IMR-90 (cell line): ENCODE measurements around the gene RIC3. TPM values are rescaled to one million over a fixed set of nuclear protein-coding genes. Genes with fewer than 3 reads are reported as not detected.
A peak's percentile ranks its signal among the peaks of the same experiment; 100 is the strongest.

Experiments
- ATAC-seq: fragments of 200-7000 bp; cut with Tn5 transposase; 2 replicates; pipeline ENCODE4 v1.9.1; 2020; ENCODE audit warnings: low read depth, mild to moderate bottlenecking, moderate library complexity
- BruUV-seq: library from RNA; stranded (reverse); fragments of 400-500 nt; replicated peaks from 2 replicates; lab custom pipeline; 2021; lab: Mats Ljungman, UMichigan
- CTCF ChIA-PET: fragments of 300-600 bp; formaldehyde crosslinking; extraction: SDS; loops from one replicate; lab custom pipeline; 2021; ENCODE audit warnings: antibody characterized with exemption; lab: Yijun Ruan, JAX
- POLR2A ChIA-PET: fragments of 300-600 bp; sonication (Branson Sonifier 250); formaldehyde crosslinking; loops from one replicate; lab custom pipeline; 2022; ENCODE audit warnings: antibody characterized with exemption; ENCODE audit not compliant: unreplicated experiment; lab: Charles Lee
- DNase-seq: peaks from one replicate; pipeline ENCODE4 v3.0.0; 2013
- H2AFZ ChIP-seq: replicated peaks from 2 replicates; pipeline ENCODE3; 2013; ENCODE audit warnings: low read length, mild to moderate bottlenecking; ENCODE audit not compliant: poor library complexity
- H2AK5ac ChIP-seq: 2 replicates; pipeline ENCODE4 v1.6.1; 2013; ENCODE audit warnings: low read depth, low read length, inconsistent platforms
- H2AK9ac ChIP-seq: replicated peaks from 2 replicates; pipeline ENCODE3; 2013; ENCODE audit warnings: mild to moderate bottlenecking, low read depth, low read length, moderate library complexity; ENCODE audit not compliant: poor library complexity
- H2BK120ac ChIP-seq: 2 replicates; pipeline ENCODE4 v1.6.1; 2013; ENCODE audit warnings: low read depth, low read length, inconsistent platforms
- H2BK15ac ChIP-seq: 3 replicates; pipeline ENCODE4 v1.6.1; 2013; ENCODE audit warnings: low read depth, low read length, inconsistent platforms
- H2BK20ac ChIP-seq: 2 replicates; pipeline ENCODE4 v1.6.1; 2013; ENCODE audit warnings: low read depth, mild to moderate bottlenecking, inconsistent platforms, low read length, moderate library complexity
- H2BK5ac ChIP-seq: 2 replicates; pipeline ENCODE4 v1.6.1; 2013; ENCODE audit warnings: mild to moderate bottlenecking, low read depth, low read length, inconsistent platforms; ENCODE audit not compliant: poor library complexity, severe bottlenecking
- H3K14ac ChIP-seq: replicated peaks from 2 replicates; pipeline ENCODE4 v1.6.1; 2013; ENCODE audit warnings: low read depth, low read length, inconsistent platforms
- H3K18ac ChIP-seq: 2 replicates; pipeline ENCODE4 v1.6.1; 2013; ENCODE audit warnings: low read depth, low read length, control low read depth
- H3K23ac ChIP-seq: 2 replicates; pipeline ENCODE4 v1.6.1; 2013; ENCODE audit warnings: low read depth, low read length, inconsistent platforms
- H3K27ac ChIP-seq: 2 replicates; pipeline ENCODE4 v1.5.1; 2013; ENCODE audit warnings: mild to moderate bottlenecking, control low read depth, low read length; ENCODE audit not compliant: insufficient read depth
- H3K27me3 ChIP-seq: 2 replicates; pipeline ENCODE4 v1.6.1; 2013; ENCODE audit warnings: low read length; ENCODE audit not compliant: control insufficient read depth, insufficient read depth
- H3K36me3 ChIP-seq: 2 replicates; pipeline ENCODE4 v1.6.1; 2013; ENCODE audit warnings: low read length, mixed read lengths; ENCODE audit not compliant: control insufficient read depth, insufficient read depth
- H3K4ac ChIP-seq: 2 replicates; pipeline ENCODE4 v1.6.1; 2013; ENCODE audit warnings: low read depth, low read length, inconsistent platforms
- H3K4me1 ChIP-seq: 2 replicates; pipeline ENCODE4 v1.6.1; 2013; ENCODE audit warnings: low read length, mixed read lengths; ENCODE audit not compliant: control insufficient read depth, insufficient read depth
- H3K4me2 ChIP-seq: 2 replicates; pipeline ENCODE4 v1.6.1; 2013; ENCODE audit warnings: low read depth, mild to moderate bottlenecking, control low read depth, low read length, moderate library complexity
- H3K4me3 ChIP-seq: 2 replicates; pipeline ENCODE4 v1.5.1; 2013; ENCODE audit warnings: low read depth, mild to moderate bottlenecking, control low read depth, low read length, moderate library complexity; ENCODE audit not compliant: insufficient read depth
- H3K56ac ChIP-seq: 2 replicates; pipeline ENCODE4 v1.6.1; 2013; ENCODE audit warnings: low read length, inconsistent platforms; ENCODE audit not compliant: insufficient read depth; ENCODE audit errors: extremely low read depth
- H3K79me1 ChIP-seq, 2 experiments: 2 replicates each; pipeline ENCODE4 v1.6.1; 2013; ENCODE audit warnings: low read length in 2 of 2, inconsistent platforms in 1 of 2, low read depth in 1 of 2
- H3K9ac ChIP-seq: 2 replicates; pipeline ENCODE4 v1.6.1; 2013; ENCODE audit warnings: low read depth, low read length, control low read depth
- H3K9me1 ChIP-seq: 2 replicates; pipeline ENCODE4 v1.6.1; 2013; ENCODE audit warnings: low read length, inconsistent platforms; ENCODE audit not compliant: insufficient read depth
- H3K9me3 ChIP-seq: 2 replicates; pipeline ENCODE4 v1.6.1; 2013; ENCODE audit warnings: low read length; ENCODE audit not compliant: control insufficient read depth, insufficient read depth
- H4K20me1 ChIP-seq: 2 replicates; pipeline ENCODE4 v1.6.1; 2013; ENCODE audit warnings: low read length, inconsistent platforms; ENCODE audit not compliant: insufficient read depth
- H4K5ac ChIP-seq: 2 replicates; pipeline ENCODE4 v1.6.1; 2013; ENCODE audit warnings: mild to moderate bottlenecking, low read depth, low read length, control low read depth
- H4K8ac ChIP-seq, 2 experiments: 2 replicates each; pipeline ENCODE4 v1.6.1; 2013; ENCODE audit warnings: low read depth in 2 of 2, low read length in 2 of 2, control low read depth in 1 of 2, inconsistent platforms in 1 of 2
- H4K91ac ChIP-seq: 2 replicates; pipeline ENCODE4 v1.6.1; 2013; ENCODE audit warnings: low read depth, low read length, inconsistent platforms; ENCODE audit not compliant: insufficient read depth
- NFE2L2 ChIP-seq: fragments of 150-350 bp; IDR thresholded peaks from 2 replicates; pipeline ENCODE4 v1.6.1; 2016; ENCODE audit warnings: low read depth, mild to moderate bottlenecking, low read length
- WGBS, 2 experiments: methylation state at CpG; one replicate each; pipeline versions ENCODE4 v1.1.5 to v1.1.7; 2013; ENCODE audit warnings: missing lambda C conversion rate in 2 of 2; ENCODE audit not compliant: insufficient read length in 1 of 2; ENCODE audit errors: extremely low coverage in 2 of 2; 5-methylcytosine and 5-hydroxymethylcytosine counted together
- dilution Hi-C: fragments of 300-500 bp; cut with HindIII; formaldehyde crosslinking; loops from one replicate; pipeline ENCODE4 v1.14.3; 2018; ENCODE audit warnings: low sequenced_read_pairs; ENCODE audit not compliant: unreplicated experiment
- in situ Hi-C: fragments of 300-500 bp; cut with MboI; formaldehyde crosslinking; loops from 3 replicates; pipeline ENCODE4 v1.14.3; 2019; ENCODE audit warnings: low sequenced_read_pairs, inconsistent platforms, mixed read lengths
- intact Hi-C: fragments of 100-400 bp; cut with micrococcal nuclease; formaldehyde crosslinking; loops from 2 replicates; pipeline ENCODE4 v1.10.0; 2022
- polyA plus RNA-seq, 3 experiments: library from polyadenylated mRNA; depleted of rRNA; stranded (reverse); fragments of >200 nt; gene quantifications; 2 replicates each; pipeline ENCODE4 v1.2.3, GENCODE V29; 2012; ENCODE audit warnings: low replicate concordance in 1 of 3
- total RNA-seq: library from RNA; depleted of rRNA; stranded (reverse); fragments of >200 nt; gene quantifications from 2 replicates; pipeline ENCODE4 v1.2.3, GENCODE V29; 2012
- TF ChIP-seq, protein P1 (sequence below): fragments of 150-350 bp; IDR thresholded peaks from 2 replicates; pipeline ENCODE4 v1.6.1; 2017; ENCODE audit warnings: mild to moderate bottlenecking, antibody characterized with exemption, low read length, low read depth

The RIC3 gene
- total and polyA plus RNA-seq, 2 of the 4 experiments (the other 2 are of a cell fraction) = not detected

- Histone ChIP-seq H2BK5ac (no peak overlapping the region), H4K5ac (no peak overlapping the region), H3K27ac (no peak overlapping the region), H3K18ac (no peak overlapping the region), H3K27me3 (no peaks in the 10 kb centered on the region; the same call in 1 of the 2 replicates), H3K9me1 (peaks cover 15% of the 10 kb centered on the region), H3K79me1 (no peaks in the 10 kb centered on the region), H3K9ac (no peak overlapping the region), H2BK20ac (no peak overlapping the region), H2AK9ac (no peak overlapping the region), H2AFZ (no peak overlapping the region), H4K20me1 (no peaks in the 10 kb centered on the region), H2BK120ac (no peak overlapping the region), H3K4me3 (no peak overlapping the region), H2AK5ac (peak overlapping the region; percentile 86; the same call in 1 of the 2 replicates), H3K4me1 (peaks cover 10% of the 10 kb centered on the region), H4K8ac (no peak overlapping the region), H3K14ac (no peak overlapping the region), H3K56ac (no peak overlapping the region), H3K4me2 (no peak overlapping the region), H3K23ac (no peak overlapping the region; the same call in 1 of the 2 replicates), H3K4ac (no peak overlapping the region), H2BK15ac (no peak overlapping the region), H4K91ac (no peak overlapping the region), H3K9me3 (no peaks in the 10 kb centered on the region), H3K36me3 (no peaks in the 10 kb centered on the region)
- dilution Hi-C loops = no loop called here
- POLR2A ChIA-PET = no interaction called here
- intact Hi-C loops = no loop called here
- ATAC-seq = no peak
- no TSS peak for BruUV-seq
- TF ChIP-seq, protein P1, sequence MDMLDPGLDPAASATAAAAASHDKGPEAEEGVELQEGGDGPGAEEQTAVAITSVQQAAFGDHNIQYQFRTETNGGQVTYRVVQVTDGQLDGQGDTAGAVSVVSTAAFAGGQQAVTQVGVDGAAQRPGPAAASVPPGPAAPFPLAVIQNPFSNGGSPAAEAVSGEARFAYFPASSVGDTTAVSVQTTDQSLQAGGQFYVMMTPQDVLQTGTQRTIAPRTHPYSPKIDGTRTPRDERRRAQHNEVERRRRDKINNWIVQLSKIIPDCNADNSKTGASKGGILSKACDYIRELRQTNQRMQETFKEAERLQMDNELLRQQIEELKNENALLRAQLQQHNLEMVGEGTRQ = no peak
- TF ChIP-seq NFE2L2 = no peak
- CTCF ChIA-PET = no interaction called here
- no CpG with 5 or more reads among the region's 9 CpGs for WGBS, 2 experiments
- DNase-seq = no peak
- in situ Hi-C loops = no loop called here
These were observed 110.6 kb downstream of the RIC3 start for GRCh38 chr11:8058216-8058615.
